ENCODE data around the gene MBTD1. TPM values are rescaled to one million over a fixed set of nuclear protein-coding genes. Genes with fewer than 3 reads are reported as not detected.
"Not testable (repeated sequence)": the region's sequence is repeated elsewhere in the genome, so short reads cannot be mapped to it uniquely, and the experiment has no call there.

MBTD1 gene
- total and polyA plus RNA-seq, 4 donors: 24.7 to 44.2 (median 25.5) TPM

DNA sequence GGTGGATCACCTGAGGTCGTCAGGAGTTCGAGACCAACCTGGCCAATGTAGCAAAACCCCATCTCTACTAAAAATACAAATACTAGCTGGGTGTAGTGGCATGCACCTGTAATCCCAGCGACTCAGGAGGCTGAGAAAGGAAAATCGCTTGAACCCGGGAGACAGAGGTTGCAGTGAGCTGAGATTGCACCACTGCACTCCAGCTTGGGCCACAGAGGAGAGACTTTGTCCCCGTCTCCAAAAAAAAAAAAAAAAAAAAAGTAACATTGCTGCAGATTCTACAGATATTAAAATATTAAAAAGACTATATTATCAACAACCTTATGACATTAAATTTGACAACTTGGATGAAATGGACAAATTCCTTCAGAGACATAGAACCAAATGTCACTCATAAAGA, 25.7 kb downstream of the MBTD1 start:
- no peaks in the 10 kb centered on the region for H3K27me3 ChIP-seq (ENCODE audit: control insufficient read depth, insufficient read depth, low read length)
- WGBS (ENCODE audit: insufficient coverage): no CpG with 5 or more reads among the region's 6 CpGs
- H3K36me3 ChIP-seq (ENCODE audit: control insufficient read depth, insufficient read depth, low read length): no peaks in the 10 kb centered on the region
- DNase-seq (ENCODE audit: low read depth in 4 of 6, low spot score in 6 of 6): no peak
- no peaks in the 10 kb centered on the region for H3K4me1 ChIP-seq (ENCODE audit: control insufficient read depth, insufficient read depth, low read length)
- H3K9me3 ChIP-seq (ENCODE audit: control insufficient read depth, insufficient read depth, low read length): no peaks in the 10 kb centered on the region
- no peak overlapping the region for H3K27ac ChIP-seq (ENCODE audit: low read depth, low read length)
- H3K4me3 ChIP-seq (ENCODE audit: low read depth, low read length): no peak overlapping the region

DNA sequence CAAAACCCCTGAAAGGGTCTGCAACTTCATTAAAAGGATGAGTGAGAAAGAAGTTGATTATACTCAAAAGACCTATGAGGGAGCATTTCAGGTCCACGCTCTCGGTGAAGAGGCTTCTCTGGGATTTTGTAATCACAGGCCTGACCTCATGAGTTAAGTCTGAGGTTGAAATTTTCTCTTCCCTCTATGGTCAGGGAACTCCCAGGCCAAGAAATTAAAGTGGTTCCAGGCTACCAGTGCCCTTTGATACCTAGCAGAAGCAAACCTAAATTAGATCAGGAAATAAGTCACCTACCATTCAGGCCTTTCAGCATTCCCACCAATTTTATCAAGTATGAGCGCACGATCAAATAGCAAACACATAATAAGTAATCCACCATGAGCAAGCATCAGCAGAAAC, 27.9 kb downstream of the MBTD1 start:
- WGBS (ENCODE audit: insufficient coverage): no CpG with 5 or more reads among the region's 4 CpGs
- Histone ChIP-seq H3K27ac (ENCODE audit: low read depth, low read length) (no peak overlapping the region), H3K4me1 (ENCODE audit: control insufficient read depth, insufficient read depth, low read length) (no peaks in the 10 kb centered on the region), H3K27me3 (ENCODE audit: control insufficient read depth, insufficient read depth, low read length) (no peaks in the 10 kb centered on the region), H3K4me3 (ENCODE audit: low read depth, low read length) (no peak overlapping the region), H3K9me3 (ENCODE audit: control insufficient read depth, insufficient read depth, low read length) (no peaks in the 10 kb centered on the region), H3K36me3 (ENCODE audit: control insufficient read depth, insufficient read depth, low read length) (no peaks in the 10 kb centered on the region)
- DNase-seq (ENCODE audit: low read depth in 4 of 6, low spot score in 6 of 6): no peak

GRCh38 chr17:51230306-51230705, 29.5 kb downstream of the MBTD1 start:
- 88% methylated on average over 3 of the region's 4 CpGs for WGBS (ENCODE audit: insufficient coverage)
- no peaks in the 10 kb centered on the region for H3K9me3 ChIP-seq (ENCODE audit: control insufficient read depth, insufficient read depth, low read length)
- H3K27me3 ChIP-seq (ENCODE audit: control insufficient read depth, insufficient read depth, low read length): no peaks in the 10 kb centered on the region
- H3K27ac ChIP-seq (ENCODE audit: low read depth, low read length): no peak overlapping the region
- H3K36me3 ChIP-seq (ENCODE audit: control insufficient read depth, insufficient read depth, low read length): no peaks in the 10 kb centered on the region
- no peak for DNase-seq (ENCODE audit: low read depth in 4 of 6, low spot score in 6 of 6)
- H3K4me1 ChIP-seq (ENCODE audit: control insufficient read depth, insufficient read depth, low read length): no peaks in the 10 kb centered on the region
- no peak overlapping the region for H3K4me3 ChIP-seq (ENCODE audit: low read depth, low read length)

GRCh38 chr17:51229889-51230288, 30.0 kb downstream of the MBTD1 start:
- H3K36me3 ChIP-seq (ENCODE audit: control insufficient read depth, insufficient read depth, low read length): no peaks in the 10 kb centered on the region
- WGBS (ENCODE audit: insufficient coverage): no CpG with 5 or more reads among the region's 3 CpGs
- H3K4me1 ChIP-seq (ENCODE audit: control insufficient read depth, insufficient read depth, low read length): no peaks in the 10 kb centered on the region
- no peak overlapping the region for H3K27ac ChIP-seq (ENCODE audit: low read depth, low read length)
- no peaks in the 10 kb centered on the region for H3K9me3 ChIP-seq (ENCODE audit: control insufficient read depth, insufficient read depth, low read length)
- H3K4me3 ChIP-seq (ENCODE audit: low read depth, low read length): no peak overlapping the region
- no peaks in the 10 kb centered on the region for H3K27me3 ChIP-seq (ENCODE audit: control insufficient read depth, insufficient read depth, low read length)
- no peak for DNase-seq (ENCODE audit: low read depth in 4 of 6, low spot score in 6 of 6)

DNA sequence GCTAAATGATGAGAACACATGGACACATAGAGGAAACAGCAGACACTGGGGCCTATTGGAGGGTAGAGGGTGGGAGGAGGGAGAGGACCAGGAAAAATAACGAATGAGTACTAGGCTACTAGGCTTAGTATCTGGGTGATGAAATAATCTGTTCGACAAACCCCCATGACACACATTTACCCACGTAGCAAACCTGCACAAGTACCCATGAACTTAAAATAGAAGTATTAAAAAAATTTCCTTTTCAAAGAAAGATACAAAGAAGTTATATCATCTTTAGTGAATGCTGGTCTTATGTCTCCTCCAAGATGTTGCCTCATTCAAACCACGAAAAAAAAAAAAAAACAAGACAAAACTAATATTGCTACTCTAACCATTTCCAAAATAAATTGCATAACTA, 31.7 kb downstream of the MBTD1 start:
- no peaks in the 10 kb centered on the region for H3K9me3 ChIP-seq (ENCODE audit: control insufficient read depth, insufficient read depth, low read length)
- no peak overlapping the region for H3K27ac ChIP-seq (ENCODE audit: low read depth, low read length)
- peaks cover 5% of the 10 kb centered on the region for H3K36me3 ChIP-seq (ENCODE audit: control insufficient read depth, insufficient read depth, low read length)
- DNase-seq (ENCODE audit: low read depth in 4 of 6, low spot score in 6 of 6): no peak
- no CpG with 5 or more reads among the region's 4 CpGs for WGBS (ENCODE audit: insufficient coverage)
- no peaks in the 10 kb centered on the region for H3K4me1 ChIP-seq (ENCODE audit: control insufficient read depth, insufficient read depth, low read length)
- no peaks in the 10 kb centered on the region for H3K27me3 ChIP-seq (ENCODE audit: control insufficient read depth, insufficient read depth, low read length)
- no peak overlapping the region for H3K4me3 ChIP-seq (ENCODE audit: low read depth, low read length)

DNA sequence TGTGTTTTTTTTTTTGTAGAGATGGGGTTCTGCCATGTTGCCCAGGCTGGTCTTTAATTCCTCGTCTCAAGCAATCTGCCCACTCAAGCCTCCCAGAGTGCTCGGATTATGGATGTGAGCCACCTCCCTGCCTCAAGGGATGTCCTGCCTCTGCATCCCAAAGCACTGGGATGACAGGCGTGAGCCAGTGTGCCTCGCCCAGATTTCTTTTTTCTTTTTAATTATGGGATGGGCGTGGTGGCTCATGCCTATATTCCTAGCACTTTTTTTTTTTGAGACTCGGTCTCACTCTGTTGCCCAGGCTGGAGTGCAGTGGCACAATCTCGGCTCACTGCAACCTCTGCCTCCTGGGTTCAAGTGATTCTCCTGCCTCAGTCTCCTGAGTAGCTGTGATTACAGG, 34.3 kb downstream of the MBTD1 start:
- H3K4me1 ChIP-seq (ENCODE audit: control insufficient read depth, insufficient read depth, low read length); H3K27me3 ChIP-seq (ENCODE audit: control insufficient read depth, insufficient read depth, low read length); DNase-seq (ENCODE audit: low read depth in 4 of 6, low spot score in 6 of 6); H3K4me3 ChIP-seq (ENCODE audit: low read depth, low read length); H3K9me3 ChIP-seq (ENCODE audit: control insufficient read depth, insufficient read depth, low read length); H3K27ac ChIP-seq (ENCODE audit: low read depth, low read length): not testable (repeated sequence)
- H3K36me3 ChIP-seq (ENCODE audit: control insufficient read depth, insufficient read depth, low read length): peaks cover 14% of the 10 kb centered on the region
- 100% methylated on average over 4 of the region's 7 CpGs for WGBS (ENCODE audit: insufficient coverage)

- no peak for DNase-seq (ENCODE audit: low read depth in 4 of 6, low spot score in 6 of 6)
- H3K27ac ChIP-seq (ENCODE audit: low read depth, low read length): no peak overlapping the region
- H3K4me1 ChIP-seq (ENCODE audit: control insufficient read depth, insufficient read depth, low read length): no peaks in the 10 kb centered on the region
- no CpG with 5 or more reads among the region's 10 CpGs for WGBS (ENCODE audit: insufficient coverage)
- peaks cover 14% of the 10 kb centered on the region for H3K36me3 ChIP-seq (ENCODE audit: control insufficient read depth, insufficient read depth, low read length)
- H3K9me3 ChIP-seq (ENCODE audit: control insufficient read depth, insufficient read depth, low read length): no peaks in the 10 kb centered on the region
- no peak overlapping the region for H3K4me3 ChIP-seq (ENCODE audit: low read depth, low read length)
- no peaks in the 10 kb centered on the region for H3K27me3 ChIP-seq (ENCODE audit: control insufficient read depth, insufficient read depth, low read length)
Measured at GRCh38 chr17:51224402-51225262, 35.2 kb downstream of the MBTD1 start.

GRCh38 chr17:51221322-51221721, 38.5 kb downstream of the MBTD1 start:
- WGBS (ENCODE audit: insufficient coverage): no CpG with 5 or more reads among the region's 4 CpGs

DNA sequence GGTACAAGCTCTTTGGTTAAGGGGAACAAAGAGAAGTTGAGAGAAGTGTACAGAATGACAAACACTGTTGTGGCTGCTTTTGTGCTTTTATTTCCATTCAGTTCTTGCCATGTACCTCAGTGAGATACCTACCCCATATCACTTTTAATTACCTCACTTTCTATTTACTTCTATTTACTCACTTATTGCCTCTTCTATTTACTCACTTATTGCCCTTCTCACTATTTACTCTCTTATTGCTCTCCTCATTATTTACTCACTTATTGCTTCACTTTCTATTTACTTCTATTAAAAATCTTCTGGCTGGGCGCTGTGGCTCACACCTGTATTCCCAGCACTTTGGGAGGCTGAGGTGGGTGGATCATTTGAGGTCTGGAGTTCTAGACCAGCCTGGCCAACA, 41.9 kb downstream of the MBTD1 start:
- H3K4me1 ChIP-seq (ENCODE audit: control insufficient read depth, insufficient read depth, low read length): no peaks in the 10 kb centered on the region
- H3K36me3 ChIP-seq (ENCODE audit: control insufficient read depth, insufficient read depth, low read length): peaks cover 23% of the 10 kb centered on the region
- H3K4me3 ChIP-seq (ENCODE audit: low read depth, low read length): no peak overlapping the region
- DNase-seq (ENCODE audit: low read depth in 4 of 6, low spot score in 6 of 6): no peak
- no CpG with 5 or more reads among the region's 1 CpG for WGBS (ENCODE audit: insufficient coverage)
- H3K27me3 ChIP-seq (ENCODE audit: control insufficient read depth, insufficient read depth, low read length): no peaks in the 10 kb centered on the region
- H3K27ac ChIP-seq (ENCODE audit: low read depth, low read length): no peak overlapping the region
- no peaks in the 10 kb centered on the region for H3K9me3 ChIP-seq (ENCODE audit: control insufficient read depth, insufficient read depth, low read length)

More at GRCh38 chr17:51221322-51221721, 38.5 kb downstream of the MBTD1 start:
- DNase-seq (ENCODE audit: low read depth in 4 of 6, low spot score in 6 of 6): no peak
- no peaks in the 10 kb centered on the region for H3K27me3 ChIP-seq (ENCODE audit: control insufficient read depth, insufficient read depth, low read length)
- no peaks in the 10 kb centered on the region for H3K4me1 ChIP-seq (ENCODE audit: control insufficient read depth, insufficient read depth, low read length)
- no peaks in the 10 kb centered on the region for H3K9me3 ChIP-seq (ENCODE audit: control insufficient read depth, insufficient read depth, low read length)
- H3K36me3 ChIP-seq (ENCODE audit: control insufficient read depth, insufficient read depth, low read length): peaks cover 24% of the 10 kb centered on the region
- no peak overlapping the region for H3K27ac ChIP-seq (ENCODE audit: low read depth, low read length)
- H3K4me3 ChIP-seq (ENCODE audit: low read depth, low read length): no peak overlapping the region

GRCh38 chr17:51214920-51215319, 44.9 kb downstream of the MBTD1 start:
- no peak for DNase-seq (ENCODE audit: low read depth in 4 of 6, low spot score in 6 of 6)
- Histone ChIP-seq H3K27me3 (ENCODE audit: control insufficient read depth, insufficient read depth, low read length) (no peaks in the 10 kb centered on the region), H3K27ac (ENCODE audit: low read depth, low read length) (no peak overlapping the region), H3K36me3 (ENCODE audit: control insufficient read depth, insufficient read depth, low read length) (peaks cover 29% of the 10 kb centered on the region), H3K4me1 (ENCODE audit: control insufficient read depth, insufficient read depth, low read length) (no peaks in the 10 kb centered on the region), H3K9me3 (ENCODE audit: control insufficient read depth, insufficient read depth, low read length) (no peaks in the 10 kb centered on the region), H3K4me3 (ENCODE audit: low read depth, low read length) (no peak overlapping the region)
- no CpG with 5 or more reads among the region's 1 CpG for WGBS (ENCODE audit: insufficient coverage)

Measured in spinal cord (tissue), 10 donors.